ENCODE results near the gene ERN2. TPM values are rescaled to one million over a fixed set of nuclear protein-coding genes. Genes with fewer than 3 reads are reported as not detected.

The ERN2 gene
- total RNA-seq, 1 donor from 2014 or later: not detected

DNA sequence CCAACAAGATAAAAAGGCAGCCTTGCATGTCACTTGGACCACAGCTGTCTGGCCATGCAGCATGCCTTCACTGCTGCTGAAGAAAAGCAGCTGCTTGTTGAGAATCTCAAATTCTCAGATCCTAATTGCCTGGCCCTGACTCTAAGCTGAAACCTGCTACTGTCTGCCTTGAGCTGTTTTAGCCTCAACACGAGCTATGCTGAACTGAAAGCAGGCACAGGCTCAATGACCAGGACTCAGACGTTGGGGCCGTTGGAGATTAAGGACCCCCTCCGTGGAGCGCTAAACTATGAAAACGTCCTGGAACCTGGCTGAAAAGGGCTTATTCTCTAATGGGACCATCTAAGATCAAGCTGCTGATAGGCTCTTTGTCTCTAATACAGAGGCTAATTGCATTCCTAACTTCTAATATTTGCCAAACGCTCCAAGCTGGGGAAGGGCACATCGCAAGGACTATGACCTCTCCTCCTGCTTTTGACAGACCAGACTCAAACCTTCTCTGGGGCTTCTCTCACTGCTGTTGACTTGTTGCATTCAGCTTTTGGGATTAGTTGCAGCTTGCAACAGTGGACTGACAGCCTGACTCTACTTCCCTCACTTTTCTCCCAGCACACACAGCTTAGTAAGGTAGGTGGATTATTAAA, 38.9 kb downstream of the ERN2 start:
- Mint-ChIP-seq H3K27ac (ENCODE audit: unreplicated experiment) (no peak overlapping the region), H3K4me1 (peaks cover 5% of the 10 kb centered on the region), H3K9me3 (no peaks in the 10 kb centered on the region), H3K27me3 (ENCODE audit: low read depth) (no peaks in the 10 kb centered on the region), H3K36me3 (ENCODE audit: low read depth) (peaks cover 2% of the 10 kb centered on the region), H3K4me3 (no peak overlapping the region)
- TF ChIP-seq, protein P1, sequence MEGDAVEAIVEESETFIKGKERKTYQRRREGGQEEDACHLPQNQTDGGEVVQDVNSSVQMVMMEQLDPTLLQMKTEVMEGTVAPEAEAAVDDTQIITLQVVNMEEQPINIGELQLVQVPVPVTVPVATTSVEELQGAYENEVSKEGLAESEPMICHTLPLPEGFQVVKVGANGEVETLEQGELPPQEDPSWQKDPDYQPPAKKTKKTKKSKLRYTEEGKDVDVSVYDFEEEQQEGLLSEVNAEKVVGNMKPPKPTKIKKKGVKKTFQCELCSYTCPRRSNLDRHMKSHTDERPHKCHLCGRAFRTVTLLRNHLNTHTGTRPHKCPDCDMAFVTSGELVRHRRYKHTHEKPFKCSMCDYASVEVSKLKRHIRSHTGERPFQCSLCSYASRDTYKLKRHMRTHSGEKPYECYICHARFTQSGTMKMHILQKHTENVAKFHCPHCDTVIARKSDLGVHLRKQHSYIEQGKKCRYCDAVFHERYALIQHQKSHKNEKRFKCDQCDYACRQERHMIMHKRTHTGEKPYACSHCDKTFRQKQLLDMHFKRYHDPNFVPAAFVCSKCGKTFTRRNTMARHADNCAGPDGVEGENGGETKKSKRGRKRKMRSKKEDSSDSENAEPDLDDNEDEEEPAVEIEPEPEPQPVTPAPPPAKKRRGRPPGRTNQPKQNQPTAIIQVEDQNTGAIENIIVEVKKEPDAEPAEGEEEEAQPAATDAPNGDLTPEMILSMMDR (conservative IDR thresholded peaks at IDR 0.05): no peak
- DNase-seq (ENCODE audit: low read depth, low spot score): no peak

DNA sequence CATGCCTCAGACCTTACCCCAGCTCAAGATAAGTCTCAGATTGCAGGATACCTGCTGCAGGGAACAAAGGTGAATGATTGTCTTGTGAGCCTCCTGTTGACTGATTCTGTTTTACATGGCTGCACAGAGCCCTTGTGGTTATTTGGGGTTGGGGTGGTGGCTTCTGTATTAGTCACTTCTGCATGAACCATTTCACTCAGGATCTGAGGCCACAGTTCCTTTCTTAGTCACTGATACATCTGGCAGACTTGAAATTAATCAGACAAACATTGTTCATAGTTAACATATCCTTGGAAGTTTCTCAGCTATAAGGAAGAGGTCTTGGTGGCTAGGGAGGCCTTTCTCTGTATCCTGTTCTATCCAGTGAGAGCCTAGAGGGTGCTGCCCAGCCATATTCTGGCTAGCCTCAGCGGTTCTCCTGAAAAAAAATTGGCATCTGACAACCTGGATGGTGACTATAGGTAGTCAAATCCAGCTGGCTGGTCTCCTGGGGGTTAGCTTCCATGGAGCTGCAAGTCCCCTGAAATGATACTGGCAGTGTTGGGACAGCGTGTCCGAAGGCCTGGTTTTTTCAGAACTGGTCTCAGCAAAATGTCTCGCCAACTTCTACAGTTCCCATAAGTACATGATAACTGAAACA, 42.8 kb downstream of the ERN2 start:
- no peaks in the 10 kb centered on the region for H3K4me1 Mint-ChIP-seq
- H3K27me3 Mint-ChIP-seq (ENCODE audit: low read depth): no peaks in the 10 kb centered on the region
- no peak for DNase-seq (ENCODE audit: low read depth, low spot score)
- H3K4me3 Mint-ChIP-seq: no peak overlapping the region
- no peak overlapping the region for H3K27ac Mint-ChIP-seq (ENCODE audit: unreplicated experiment)
- H3K9me3 Mint-ChIP-seq: no peaks in the 10 kb centered on the region
- H3K36me3 Mint-ChIP-seq (ENCODE audit: low read depth): peaks cover 2% of the 10 kb centered on the region
- TF ChIP-seq, protein P1 (conservative IDR thresholded peaks at IDR 0.05): no peak

DNA sequence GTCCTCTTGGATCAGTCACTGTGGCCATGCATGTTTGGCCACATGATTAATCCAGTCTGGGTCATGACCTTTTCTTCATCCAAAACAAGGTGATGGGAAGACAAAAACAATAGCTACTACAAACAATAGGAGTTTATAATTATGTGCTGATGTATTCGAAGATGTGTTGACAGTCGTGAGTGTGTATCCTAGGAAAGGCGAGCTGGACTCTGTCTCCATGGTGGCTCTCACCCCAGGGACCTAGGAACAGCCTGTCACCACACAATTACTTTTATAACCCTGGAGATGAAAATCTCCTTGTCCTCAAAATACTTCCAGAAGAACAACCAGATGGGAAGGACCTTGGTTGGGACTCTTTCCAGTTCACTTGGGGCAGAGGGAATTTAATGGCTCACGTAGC, 44.1 kb downstream of the ERN2 start:
- TF ChIP-seq, protein P1 (conservative IDR thresholded peaks at IDR 0.05): no peak
- H3K36me3 Mint-ChIP-seq (ENCODE audit: low read depth): peaks cover 6% of the 10 kb centered on the region
- no peak for DNase-seq (ENCODE audit: low read depth, low spot score)
- H3K4me1 Mint-ChIP-seq: no peaks in the 10 kb centered on the region
- H3K27me3 Mint-ChIP-seq (ENCODE audit: low read depth): no peaks in the 10 kb centered on the region
- no peaks in the 10 kb centered on the region for H3K9me3 Mint-ChIP-seq
- H3K27ac Mint-ChIP-seq (ENCODE audit: unreplicated experiment): no peak overlapping the region
- H3K4me3 Mint-ChIP-seq: no peak overlapping the region

DNA sequence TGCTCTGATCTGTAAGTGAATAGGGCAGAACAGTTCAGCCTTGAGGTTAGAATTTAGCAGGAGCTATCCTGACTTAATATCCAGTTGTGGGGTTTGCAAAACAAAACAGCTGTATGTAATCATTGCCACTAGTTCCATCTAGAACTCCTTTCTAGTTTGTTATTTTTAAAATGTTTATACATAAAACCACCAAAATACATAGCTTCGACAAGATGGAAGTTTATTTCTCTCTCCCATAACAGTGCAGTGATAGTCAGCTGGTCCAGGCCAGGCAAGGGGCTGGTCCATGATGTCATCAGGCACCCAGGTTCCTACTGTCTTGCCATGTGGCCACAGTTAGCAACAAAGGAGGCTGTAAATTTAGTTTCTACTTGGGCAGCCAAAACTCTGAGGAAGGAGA, 44.8 kb downstream of the ERN2 start:
- Mint-ChIP-seq H3K36me3 (ENCODE audit: low read depth) (peaks cover 6% of the 10 kb centered on the region), H3K4me1 (no peaks in the 10 kb centered on the region), H3K9me3 (no peaks in the 10 kb centered on the region), H3K4me3 (no peak overlapping the region), H3K27me3 (ENCODE audit: low read depth) (no peaks in the 10 kb centered on the region), H3K27ac (ENCODE audit: unreplicated experiment) (no peak overlapping the region)
- DNase-seq (ENCODE audit: low read depth, low spot score): no peak
- TF ChIP-seq, protein P1 (conservative IDR thresholded peaks at IDR 0.05): no peak

DNA sequence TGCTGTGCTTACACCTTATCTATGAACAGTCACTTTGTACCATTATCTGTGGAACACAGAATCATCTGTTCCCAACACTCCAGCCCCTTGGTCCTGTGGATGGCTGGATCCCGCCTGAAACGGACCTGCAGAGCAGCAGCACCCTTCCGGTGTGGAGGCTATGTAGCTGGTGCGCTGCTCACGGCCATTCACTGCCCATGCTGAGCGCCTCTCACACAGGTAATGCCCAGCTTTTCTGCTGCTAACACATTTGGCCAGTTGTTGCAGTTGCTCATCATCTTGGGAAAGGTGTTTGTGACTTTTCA, 45.7 kb downstream of the ERN2 start:
- no peaks in the 10 kb centered on the region for H3K9me3 Mint-ChIP-seq
- H3K27me3 Mint-ChIP-seq (ENCODE audit: low read depth): no peaks in the 10 kb centered on the region
- no peaks in the 10 kb centered on the region for H3K4me1 Mint-ChIP-seq
- no peak overlapping the region for H3K27ac Mint-ChIP-seq (ENCODE audit: unreplicated experiment)
- TF ChIP-seq, protein P1 (conservative IDR thresholded peaks at IDR 0.05): no peak
- no peak overlapping the region for H3K4me3 Mint-ChIP-seq
- H3K36me3 Mint-ChIP-seq (ENCODE audit: low read depth): peaks cover 6% of the 10 kb centered on the region
- no peak for DNase-seq (ENCODE audit: low read depth, low spot score)
